HG03432 (cell line): ENCODE measurements around the gene MTUS2.

Source experiments
- ATAC-seq: cut with Tn5 transposase; IDR thresholded peaks from one replicate; pipeline ENCODE4 v1.9.1; 2021; ENCODE audit warnings: mild to moderate bottlenecking, moderate library complexity; ENCODE audit not compliant: unreplicated experiment

Gene MTUS2

DNA sequence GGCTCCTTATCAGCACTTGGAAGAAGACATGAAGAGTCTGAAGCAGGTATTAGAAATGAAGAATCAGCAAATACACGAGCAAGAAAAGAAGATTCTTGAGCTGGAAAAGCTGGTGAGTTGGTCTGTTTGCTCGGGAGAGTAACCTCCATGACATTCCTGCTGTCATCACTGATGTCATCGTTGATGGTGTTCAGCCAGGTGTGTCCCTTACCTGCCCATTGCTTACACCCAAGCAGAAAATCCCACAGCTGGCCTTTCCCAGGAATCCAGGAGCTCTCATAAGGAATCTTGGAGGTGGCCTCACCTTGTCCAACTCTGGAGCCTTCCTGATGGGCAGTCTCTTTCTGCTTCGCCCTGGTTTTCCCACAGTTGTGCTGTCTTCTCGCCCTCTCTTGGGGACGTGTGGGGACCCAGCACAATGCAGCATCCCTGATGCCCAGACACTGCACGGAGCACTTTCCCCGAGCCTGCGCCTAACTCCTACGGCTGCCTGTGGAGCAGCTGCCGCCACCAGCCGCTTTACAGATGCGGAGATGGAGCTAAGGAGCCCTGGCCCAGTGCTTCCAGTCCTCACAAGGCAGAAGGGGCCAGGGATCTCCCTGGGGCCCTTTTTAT, 678.4 kb downstream of the MTUS2 start:
- ATAC-seq: no peak

DNA sequence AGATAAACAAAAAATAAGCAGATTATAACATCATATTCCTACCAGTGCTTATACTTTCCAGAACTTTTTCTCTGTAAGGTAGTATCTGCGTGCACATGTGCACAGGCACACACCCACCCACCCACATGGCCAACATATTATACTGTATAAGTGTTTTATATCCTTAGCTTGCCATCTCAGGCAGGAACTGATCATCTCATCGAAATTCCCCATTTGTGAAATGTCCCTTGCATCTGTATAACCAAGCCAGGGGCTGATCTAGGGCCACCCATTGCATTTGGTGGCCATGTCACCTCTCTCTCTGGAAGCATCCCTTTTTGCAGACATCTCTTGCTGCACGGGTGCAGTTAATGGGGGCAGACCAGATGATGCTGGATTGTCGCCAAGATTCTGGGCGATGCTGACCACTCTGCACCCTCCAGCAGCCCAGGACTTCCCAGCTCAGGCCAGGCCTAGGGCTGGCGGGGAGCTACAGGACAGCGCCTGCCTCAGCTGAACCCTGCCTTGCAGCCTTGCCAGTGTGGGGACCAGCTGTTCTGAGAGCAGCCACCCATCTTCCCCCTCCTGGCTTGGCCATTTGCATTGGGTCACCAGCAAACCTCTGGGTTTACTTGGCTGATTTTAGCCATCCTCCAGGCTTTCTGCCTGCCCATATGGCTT, 679.5 kb downstream of the MTUS2 start:
- ATAC-seq: no peak

DNA sequence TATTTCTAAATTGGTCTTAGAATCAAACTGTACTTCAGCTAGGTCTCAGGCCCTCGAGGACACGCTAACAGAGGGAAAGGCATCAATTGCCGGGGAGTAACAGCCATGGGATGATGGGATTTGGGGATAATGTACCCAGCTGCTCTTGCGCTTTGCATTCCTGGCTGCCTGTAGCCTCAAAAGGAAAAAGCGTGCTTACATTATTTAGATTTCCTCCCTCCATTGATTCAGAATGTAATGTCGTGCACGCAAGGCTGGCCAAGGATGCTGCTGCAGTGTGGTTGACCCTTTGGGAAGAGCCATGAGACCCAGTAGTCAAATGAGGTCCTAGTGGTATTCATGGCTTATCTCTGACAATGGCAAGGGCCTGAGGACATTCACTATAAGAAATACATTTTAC, 680.2 kb downstream of the MTUS2 start:
- no peak for ATAC-seq

DNA sequence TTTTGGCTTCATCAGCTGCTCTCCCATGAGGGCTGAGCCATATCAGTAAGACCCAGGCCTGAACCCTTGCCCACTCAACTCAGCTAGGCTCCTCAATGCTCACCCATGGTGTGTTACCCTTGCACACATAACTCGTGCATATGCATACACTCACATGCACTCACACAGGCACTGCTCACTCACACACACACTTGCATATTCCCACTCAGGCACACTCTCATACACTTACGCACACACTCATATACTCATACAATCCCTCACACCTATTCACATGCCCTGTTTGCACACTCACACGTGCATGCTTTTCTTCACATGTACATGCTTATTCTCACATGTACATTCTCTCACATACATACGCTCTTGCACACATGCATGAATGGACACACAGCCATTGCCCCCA, 681.5 kb downstream of the MTUS2 start:
- no peak for ATAC-seq

DNA sequence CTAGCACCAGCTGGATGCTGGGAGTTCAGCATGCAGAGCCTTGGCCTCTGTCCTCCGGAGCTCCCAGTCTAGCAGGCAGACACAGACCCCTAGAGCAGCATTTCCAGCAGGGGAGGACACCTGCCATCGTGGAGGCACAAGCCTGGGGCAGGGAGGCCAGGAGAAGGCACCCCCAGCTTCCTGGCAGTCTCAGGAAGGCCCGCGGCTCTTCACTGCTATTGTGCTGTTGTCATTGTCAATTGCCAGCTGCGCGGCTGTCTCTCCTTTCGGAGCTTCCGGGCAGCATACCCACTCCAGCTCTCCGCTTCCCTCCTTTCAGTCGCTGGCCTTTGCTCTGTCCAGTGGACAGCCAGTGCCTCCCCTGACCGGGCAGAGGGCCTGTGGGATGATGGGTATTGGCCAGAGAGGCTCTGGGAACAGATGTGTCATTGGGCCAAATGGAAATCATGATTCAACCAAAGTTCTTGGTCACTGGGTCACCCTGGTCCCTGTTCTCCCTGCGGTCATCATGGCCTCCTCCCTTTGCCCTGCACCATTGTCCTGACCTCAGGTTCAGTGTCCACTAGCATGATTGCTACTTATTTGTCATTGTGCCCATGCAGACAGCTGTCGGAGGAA, 682.4 kb downstream of the MTUS2 start:
- no peak for ATAC-seq

DNA sequence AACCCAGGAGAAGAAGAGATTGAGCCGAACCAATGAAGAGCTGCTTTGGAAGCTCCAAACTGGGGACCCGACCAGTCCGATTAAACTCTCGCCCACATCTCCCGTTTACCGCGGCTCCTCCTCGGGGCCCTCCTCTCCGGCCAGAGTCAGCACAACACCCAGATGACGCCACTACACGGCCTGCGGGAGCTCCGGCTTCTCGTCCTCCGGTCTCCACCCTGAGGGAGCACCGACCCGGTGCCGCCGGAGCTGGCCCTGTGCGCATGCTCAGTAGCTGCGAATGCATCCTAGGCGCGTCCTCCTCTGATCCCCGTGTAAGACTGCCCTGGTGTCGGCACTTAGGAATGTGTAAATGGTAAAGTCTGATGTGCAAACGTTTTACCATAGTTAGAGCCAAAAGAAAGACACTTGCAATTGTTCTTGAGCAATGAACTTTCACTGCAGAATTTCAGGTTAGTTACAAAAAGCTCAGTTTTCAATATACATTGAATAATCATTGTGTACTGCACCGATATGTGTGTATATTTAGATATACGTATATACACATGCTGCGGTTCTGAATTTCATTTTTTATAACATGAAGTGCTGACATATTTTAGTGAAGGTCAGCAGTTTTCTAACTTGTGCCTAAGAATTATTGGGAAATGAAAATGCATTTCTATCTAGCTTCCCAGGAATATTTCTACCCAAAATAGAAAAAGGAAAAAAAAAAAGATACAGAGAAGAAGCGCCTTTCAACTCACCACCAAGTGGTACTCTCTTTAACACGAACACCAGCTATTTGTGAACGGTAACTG, 683.1 kb downstream of the MTUS2 start:
- no peak for ATAC-seq

DNA sequence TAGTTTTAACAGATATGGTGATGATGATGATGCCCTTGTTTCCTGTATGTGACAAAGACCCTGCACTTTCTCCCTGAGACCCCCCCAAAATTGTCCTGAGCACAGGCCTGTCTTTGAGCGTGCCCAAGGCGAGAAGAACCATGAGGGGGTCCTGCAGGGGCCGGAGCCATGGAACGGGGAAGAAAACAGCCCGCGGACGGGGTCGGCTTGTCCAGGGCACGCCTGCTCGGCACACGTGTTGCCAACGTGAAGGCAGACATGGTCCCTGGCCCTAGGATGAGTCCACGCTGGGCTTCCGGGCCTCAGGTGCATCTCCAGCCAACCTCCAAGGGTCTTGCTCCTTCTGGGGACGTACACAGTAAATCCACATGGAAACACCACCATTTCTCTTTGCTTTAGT, 684.6 kb downstream of the MTUS2 start:
- no peak for ATAC-seq

DNA sequence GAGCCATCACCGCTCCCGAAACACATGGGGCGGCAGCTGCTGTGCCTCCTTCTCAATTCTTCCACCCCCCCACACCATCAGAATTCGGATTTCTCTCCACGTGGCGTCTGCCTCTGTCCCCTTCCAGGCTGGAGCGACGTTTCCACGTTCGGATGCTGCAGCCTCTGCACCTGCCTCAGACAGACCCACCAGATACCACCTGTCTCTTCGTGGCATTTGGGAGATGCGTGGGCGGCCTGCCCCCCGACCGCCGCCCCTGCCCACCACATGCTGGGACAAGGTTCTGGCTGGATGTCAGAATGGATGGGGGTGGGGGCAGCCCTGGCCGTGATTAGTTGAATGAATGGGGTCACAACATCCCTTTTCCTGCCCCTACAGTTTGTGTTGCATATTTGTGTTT, 685.4 kb downstream of the MTUS2 start:
- ATAC-seq: no peak

DNA sequence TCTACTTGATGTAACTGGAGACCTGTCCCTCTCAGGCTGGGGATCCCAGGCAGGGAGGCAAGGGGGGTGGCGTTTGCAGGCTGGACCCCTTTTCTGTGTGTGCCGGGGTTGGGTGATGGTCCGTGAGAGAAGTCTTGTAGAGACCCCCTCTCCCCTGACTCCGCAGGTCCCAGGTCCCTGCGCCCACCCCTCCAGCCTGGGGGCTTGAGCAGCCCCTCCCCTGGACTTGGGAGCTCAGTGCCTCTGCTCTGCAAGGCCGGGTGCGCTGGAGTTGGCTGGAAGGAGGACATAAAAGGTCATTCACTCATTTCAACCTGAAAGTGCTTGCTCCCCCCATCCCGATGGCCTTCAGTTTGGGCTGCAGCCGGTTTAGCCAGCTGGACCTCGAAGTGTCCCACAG, 685.8 kb downstream of the MTUS2 start:
- no peak for ATAC-seq

DNA sequence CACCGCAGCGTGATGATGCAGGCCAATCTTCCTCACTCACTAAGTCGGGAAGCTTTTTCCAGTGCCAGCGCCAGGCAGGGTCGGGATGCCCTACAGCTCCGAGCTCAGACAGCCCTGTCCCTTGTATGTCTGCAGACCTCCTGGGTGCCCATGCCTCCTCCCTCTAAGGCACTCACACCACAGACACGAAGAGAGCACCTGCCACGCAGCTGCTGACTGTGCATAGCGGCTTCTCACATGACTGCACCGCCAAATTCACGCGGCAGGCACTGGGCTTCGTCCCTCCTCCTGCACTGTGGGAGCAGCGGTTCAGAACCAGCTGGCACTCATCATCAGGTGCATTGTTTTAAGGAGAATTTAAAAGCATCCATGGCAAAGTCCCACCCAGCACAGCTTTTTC, 687.2 kb downstream of the MTUS2 start:
- no peak for ATAC-seq

DNA sequence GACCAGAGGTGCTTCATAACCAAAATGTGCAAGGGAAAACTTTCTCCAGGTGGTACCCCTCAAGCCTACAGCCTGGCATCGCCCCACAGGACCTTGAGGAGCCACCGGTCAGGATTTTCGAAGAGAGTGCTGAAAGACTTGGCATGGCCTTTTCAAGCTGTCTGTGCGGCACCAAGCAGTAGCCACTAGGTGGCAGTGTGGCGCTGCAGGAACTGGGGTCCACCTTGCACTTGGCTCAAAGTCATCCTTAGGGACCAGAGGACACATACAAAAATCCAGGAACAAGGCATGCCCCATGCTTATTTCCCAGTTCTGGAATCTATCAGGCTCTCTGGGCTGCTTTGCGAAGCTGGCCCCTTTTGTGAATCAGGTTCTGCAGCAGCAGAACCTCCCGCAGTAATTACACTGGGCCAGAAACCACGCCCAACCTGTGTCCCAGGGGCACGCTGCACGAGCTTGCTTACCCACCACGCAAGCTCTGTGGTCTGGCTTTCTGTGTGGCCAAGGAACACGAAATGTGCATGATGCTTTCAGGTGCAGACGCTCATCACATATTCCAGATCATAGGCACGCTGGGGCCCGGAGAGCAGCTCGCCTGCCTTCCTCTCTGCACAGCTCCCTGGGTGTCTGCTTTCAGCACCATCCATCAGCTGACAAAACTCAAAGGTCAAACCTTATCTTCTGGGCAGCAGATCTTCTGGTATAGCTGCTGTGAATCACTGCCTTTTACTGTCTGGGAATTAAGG, 688.2 kb downstream of the MTUS2 start:
- ATAC-seq: peak; percentile 82

DNA sequence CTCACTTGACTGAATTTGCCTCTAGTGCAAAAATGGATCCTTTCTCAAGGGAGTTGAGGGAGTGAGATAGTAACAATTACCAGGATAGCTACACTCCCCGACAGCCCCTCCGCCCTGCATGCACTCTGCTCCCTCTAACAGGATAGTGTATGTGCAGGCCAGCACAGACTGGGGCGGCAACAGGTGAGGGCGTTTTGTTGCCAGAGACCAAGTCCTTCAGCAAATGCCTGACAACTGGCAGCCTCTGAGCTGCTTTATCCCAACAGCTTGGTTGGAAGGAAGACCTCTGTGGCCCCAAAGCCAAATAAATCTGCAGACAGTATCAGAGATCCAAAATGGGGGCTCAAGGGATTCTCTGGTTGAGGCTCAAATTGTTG, 688.7 kb downstream of the MTUS2 start:
- no peak for ATAC-seq

DNA sequence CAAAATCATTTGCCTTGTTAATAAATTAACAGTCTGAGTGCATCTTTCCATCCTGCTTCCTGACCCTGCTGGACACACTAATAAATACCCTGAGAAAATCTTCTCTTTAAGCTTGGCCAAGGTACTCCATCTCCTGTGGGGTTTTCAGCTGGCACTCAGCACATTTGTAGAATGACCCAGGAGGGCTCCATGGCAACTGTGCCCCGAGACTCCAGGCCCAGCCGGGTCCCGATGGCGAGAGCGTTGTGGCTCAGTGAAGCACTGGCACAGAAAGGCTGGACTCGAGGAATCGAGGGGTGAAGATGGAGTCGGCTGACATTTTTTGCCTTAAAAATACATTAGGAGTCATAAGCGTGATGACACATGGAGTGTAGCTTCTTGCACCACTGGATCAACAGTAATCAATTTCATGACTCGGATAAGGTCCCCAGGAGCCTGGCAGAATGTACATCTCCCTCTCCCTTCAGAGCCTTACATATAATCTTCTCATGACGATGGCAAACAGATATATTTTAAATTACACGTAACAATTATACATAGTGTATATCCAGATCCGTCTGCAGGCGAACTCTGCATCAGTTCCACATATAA, 690.0 kb downstream of the MTUS2 start:
- no peak for ATAC-seq

DNA sequence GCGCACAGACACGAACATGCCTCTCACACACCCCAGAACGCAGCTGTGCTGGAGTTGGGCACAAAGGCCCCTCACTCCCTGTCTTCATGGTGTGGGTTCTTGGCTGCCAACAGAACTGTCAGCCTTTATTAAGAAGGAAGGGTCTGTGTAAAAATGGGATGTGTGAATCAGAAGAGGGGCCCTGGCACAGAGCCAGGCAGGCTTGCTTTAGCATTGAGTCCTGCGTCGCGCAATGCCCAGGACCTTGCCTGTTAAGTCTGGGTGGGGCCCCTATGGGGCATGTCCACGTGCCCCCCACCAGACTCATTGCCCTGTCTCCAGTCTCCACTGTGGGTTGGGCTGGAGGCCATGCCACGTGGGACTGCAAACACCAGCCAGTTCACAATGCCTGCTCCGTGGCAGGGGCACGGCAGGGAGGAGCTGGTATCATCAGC, 690.5 kb downstream of the MTUS2 start:
- ATAC-seq: no peak

DNA sequence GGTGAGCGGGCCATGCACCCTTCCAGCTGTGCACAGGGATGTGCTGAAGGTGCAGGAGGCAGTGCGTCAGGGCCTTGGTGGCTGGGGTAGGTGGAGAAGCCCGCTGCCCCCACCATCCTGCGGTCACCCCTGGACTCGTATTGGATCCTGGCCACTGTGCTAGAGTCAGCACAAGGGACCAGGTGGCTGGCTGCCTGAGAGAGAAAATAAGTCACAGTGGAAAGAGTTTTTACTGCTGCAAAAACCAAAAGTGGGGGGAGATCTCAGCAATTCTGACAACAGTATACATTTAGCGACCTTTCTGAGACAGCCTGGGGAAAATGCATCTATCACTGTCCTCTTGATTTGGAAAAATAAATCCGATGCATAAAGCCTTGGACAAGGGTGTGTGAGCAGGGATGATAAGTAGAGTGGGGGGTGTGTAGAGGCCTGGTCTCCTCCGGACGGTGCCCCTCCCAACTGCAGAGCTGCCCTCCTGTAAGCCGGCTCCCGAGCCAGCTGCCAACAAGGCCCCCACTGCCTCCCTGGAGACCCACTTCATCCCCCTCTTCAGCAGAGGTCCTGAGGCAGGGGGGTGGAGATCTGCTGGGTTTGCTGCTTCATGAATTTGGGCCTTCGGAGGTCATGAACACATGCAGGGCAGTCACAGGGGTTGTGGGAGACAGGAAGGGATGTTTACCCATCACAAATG, 691.1 kb downstream of the MTUS2 start:
- no peak for ATAC-seq

DNA sequence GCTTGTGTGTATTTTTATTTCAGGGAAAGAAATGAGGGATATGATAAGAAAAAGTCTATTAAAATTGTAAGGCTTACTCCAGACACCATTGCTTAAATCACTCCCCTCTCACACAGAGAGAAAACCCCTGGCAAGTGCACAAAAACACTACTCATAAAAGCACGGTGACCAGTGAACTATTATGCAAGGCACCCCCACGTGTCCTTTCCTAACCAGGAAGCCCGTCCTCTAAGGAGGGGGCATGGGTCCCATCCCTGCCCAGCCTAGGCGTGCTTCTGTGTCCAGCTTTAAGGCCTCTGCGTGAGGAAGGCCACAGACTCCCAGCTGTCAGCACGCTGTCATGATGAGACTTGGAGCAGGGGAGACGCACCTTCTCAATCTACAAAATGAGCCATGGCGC, 691.8 kb downstream of the MTUS2 start:
- no peak for ATAC-seq

DNA sequence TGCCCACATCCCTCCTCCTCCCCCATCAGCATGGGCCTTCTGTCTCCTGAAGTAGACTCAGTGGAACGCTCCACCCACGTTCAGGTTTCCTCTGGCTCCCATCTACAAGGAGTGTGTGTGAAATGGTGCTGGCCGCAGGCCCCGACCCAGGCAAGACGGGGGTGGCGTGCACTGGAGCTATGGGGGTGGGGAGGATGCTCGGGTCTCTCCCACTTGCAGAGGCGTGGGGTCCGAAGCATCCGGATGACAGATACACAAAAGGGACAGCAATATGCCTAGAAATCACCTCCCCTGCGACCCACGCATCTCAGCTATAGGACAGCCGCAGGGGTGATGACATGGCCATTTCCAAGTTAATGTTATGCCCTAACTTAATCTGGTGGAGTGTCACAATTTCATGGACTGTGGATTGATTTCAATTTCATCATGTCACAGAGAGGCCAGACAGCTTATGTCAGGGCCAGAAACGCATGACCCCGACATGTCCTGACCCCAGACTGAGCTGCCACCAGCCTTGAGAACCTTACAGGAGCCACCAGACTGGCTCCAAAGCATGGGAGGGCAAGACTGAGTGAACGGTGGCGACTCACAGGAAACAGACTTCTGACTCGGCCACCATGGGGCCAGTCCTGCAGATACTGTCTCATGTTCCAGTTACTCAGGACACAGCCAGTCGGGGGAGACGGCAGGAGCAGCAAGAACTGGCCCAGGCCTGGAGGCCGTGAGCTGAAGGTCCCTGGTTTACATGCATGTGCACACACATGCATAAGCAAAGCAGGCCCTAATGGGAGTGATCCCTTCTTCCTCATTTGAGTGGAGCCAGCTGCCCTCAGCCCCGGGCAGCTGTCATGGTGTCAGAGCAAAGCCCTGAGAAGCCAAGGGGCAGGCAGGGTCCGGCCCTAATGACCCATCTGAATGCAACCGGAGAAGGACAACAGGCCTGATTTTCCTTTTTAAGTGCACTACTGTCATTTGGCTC, 693.2 kb downstream of the MTUS2 start:
- ATAC-seq: no peak

DNA sequence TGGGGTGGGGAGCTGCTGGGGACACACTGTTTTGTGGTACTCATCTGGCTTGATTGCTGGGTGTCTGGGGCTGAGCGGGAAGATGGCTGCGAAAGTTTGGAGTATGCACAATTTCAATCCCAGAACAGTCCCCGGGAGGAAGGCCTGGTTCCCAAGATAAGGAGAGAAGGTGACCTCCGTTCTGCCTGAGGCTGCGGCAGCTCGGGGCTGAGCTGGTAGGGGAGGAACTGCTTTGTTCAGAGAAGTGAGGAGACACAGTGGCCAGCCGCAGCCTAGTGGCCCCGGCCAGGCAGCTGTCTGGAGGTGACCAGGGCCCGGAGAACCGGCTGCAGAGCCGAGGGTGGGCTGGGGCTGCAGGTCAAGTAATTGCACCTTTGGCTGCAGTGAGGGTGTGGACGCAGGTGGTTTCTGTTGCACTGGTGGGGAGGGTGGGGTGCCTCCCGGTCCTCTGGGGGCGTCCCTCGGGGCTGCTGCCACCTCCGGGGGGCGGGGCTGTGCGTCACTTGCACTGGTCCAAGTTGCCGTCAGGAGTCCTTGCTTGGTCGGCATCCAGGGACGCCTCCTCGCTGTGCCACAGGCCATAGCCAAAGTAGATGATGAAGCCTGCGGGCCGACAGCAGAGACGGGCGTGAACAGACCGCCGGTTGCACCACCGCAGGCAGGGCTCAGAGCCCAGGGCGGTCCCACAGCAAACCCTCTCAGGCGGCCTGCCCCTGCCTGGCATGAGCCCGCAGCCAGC, 694.0 kb downstream of the MTUS2 start:
- no peak for ATAC-seq
